DMS53 treated with DMSO at 0.1 percent for 48 hours (cell line): ENCODE measurements around the gene PTPRM.
A peak's percentile ranks its signal among the peaks of the same experiment; 100 is the strongest.

Experiments used
- DNase-seq: peaks from one replicate; lab custom pipeline; 2025; ENCODE audit not compliant: unreplicated experiment; lab: John Stamatoyannopoulos, UW

Gene PTPRM

DNA sequence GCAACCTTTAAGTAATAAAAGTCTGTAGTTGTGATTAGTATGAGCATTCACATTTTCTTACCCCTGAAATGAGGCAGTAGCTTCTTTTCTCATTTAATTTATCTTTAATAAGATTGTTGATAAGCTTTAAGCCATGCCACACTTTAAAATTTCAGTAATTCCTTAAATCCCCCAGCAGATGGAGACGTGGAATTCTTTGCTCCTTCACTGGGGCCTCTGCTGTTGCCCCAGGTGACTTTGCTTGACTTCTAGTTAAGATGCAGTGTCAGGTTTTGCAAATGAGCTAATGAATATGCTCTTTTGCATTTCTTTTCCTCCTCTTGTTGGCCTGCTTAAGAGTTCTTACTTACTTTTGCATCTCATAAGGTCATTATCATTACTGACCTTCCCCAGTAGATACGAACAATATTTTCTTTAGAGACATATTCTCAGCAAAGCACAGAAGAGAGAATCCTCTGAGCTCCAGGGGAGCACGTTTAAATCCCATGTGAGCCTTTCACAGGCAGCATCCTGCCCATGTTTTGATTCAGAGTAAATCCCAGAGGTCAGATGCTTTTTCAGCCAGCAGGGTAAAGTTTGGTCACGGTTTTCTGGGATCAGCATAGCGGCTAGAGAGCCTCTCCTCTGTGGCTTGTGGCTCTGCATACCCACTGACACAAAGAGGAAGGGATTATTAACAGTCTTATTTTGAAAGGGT, 222.9 kb downstream of the PTPRM start:
- DNase-seq: peak; percentile 85

DNA sequence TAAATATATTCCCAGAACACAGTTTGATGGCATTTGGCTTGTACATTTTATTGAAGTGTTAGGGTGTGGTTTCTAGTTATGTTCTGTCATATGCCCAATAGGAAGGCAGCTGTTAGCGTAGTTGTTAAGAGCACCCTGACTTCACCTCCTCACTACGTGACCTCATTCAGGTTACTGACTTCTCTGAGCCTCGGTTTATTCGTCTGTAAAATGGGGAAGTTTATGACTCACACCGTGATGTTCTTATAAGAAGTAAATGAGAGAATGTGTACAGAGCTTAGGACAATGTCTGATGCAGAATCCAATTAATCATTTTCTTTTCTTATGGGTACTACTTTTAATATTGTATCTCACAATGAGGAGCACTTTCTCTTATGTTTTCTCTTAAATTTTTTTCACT, 226.0 kb downstream of the PTPRM start:
- DNase-seq: no peak

DNA sequence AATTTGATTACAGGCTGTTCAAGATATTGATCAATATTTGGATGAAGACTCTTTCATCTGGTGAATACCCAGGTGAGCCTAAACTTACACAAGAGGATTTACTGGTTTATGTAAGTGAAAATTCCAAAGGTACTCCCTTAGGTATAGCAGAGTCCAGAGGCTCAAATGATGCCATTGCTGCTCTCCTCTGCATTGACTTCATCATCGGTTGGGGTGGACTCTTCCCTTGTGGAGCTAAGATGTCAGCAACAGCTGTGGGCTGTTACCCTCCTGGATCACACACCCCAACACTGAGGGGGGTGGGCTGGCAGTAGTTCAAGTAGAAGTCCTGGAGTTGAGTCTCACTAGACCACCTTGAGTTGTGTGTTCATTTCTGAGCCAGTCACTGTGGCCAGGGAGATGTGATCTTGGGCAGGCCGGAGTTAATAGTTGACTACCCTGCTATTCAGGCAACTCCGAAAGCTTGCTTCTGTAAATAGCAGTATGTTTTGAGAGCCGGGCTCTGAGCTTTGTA, 236.9 kb downstream of the PTPRM start:
- no peak for DNase-seq

DNA sequence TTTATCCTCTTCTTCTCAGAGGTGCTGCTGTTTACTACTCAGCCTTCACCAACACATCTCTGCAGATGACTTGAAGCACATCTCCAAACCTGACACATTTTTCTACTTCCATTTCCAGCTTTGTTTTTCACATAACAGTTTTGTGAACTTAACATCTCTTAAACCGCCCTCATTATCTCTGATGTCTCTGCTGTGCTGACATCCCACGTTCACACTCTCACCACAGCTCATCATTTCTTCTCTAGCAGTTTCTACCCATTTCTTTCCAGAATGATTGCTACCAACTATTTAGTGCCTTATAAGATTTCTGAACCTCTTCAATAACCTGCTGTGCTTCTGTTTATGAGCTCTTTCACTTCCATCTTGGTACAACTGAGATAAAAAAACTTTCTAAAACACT, 238.0 kb downstream of the PTPRM start:
- DNase-seq: no peak

DNA sequence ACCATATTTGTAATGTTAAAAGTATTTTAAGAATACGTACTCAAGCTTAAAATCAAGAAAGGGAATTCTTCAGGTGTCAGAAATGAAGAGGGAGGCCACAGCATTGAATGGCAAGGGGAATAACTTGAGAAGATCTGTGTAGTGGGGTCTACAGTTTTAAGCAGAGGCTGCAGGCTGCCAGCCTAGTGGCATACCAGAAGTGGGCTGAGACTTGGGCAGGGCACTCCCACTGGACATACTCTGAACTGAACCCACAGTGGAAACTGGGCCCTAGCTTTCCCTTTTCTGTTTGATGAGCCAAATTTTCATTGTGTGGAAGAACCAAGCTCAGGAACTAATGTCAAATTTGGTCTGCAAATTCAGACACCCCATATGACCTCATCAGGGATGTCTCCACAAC, 238.8 kb downstream of the PTPRM start:
- no peak for DNase-seq

DNA sequence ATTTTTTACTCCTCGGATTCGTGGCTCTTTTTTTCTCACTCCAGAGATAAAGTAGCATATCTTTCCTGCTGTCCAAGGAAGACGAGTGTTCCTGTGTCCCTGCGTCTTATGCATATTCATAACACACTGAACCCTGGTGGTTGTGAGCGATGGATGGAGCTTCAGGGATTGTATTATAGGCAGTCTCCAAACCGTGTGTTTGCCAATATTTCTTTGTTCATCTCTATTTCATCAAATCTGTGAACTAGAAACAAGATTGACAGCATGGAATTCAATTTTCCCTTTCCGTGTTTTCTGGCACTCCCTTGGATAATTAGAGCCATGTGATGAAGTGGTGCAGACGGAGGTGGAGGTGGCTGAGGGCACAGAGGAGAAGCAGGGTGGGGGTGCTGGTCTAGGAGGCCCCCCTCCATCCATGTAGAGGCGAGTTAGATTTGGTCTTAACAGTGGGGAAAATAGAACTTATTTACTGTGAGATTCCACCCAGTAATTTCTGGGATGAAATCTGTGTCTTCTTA, 240.9 kb downstream of the PTPRM start:
- DNase-seq: no peak

DNA sequence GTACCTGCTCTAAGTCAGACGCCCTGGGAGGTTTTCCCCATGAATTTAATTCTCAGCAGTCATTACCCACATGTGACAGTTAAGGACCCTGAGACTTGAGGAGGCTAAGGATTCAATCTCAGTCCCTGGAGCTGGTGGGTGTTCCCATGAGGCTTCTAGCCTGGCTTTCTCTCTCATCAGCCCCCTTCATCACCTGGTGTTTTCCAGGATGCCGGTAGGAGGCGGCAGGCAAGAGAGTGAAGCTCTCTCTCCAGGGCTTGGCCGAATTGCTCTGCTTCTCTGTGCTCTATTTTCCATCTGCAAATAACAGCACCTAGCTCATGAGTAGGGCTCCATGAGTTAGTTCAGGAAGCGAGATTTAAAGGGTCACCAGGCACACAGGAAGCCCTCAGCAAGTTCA, 241.9 kb downstream of the PTPRM start:
- no peak for DNase-seq

DNA sequence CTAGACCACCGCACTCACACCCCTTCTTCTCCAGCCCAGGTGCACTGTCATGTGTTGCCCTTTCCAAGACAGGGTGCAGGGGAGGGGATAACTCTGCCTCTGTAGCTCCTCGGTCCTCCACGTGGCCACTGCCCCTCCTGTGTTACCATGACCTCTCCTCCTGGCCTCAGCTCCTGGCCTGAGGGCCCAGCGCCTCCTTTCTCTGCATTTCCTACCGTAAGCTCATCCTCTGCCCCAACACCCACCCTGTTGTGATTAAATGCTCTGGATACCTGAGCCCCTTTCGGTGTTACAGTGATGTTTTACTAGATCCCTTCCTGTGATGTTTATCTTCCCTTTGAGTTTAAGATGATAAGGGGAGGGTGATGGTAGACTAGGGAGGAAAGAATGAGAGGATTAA, 242.3 kb downstream of the PTPRM start:
- DNase-seq: no peak

DNA sequence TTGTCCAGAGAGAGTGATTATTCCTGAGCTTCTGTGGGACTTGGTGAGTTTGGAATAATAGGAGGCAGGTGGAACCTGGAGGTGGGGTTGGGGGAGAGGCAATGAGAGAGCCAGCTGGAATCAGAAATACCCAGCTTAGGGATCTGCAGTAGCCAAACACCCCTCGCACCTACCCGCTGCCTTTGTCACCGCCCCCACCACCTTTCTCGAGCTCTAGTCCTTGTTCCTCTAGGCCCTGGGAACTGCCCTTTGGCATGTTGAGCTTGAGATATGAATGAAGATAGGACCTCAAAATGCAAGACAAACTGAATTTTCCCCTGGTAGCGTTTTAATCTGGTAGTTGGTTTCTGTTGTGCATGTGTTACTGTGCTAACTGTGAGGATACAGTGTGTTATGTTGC, 242.9 kb downstream of the PTPRM start:
- DNase-seq: no peak

DNA sequence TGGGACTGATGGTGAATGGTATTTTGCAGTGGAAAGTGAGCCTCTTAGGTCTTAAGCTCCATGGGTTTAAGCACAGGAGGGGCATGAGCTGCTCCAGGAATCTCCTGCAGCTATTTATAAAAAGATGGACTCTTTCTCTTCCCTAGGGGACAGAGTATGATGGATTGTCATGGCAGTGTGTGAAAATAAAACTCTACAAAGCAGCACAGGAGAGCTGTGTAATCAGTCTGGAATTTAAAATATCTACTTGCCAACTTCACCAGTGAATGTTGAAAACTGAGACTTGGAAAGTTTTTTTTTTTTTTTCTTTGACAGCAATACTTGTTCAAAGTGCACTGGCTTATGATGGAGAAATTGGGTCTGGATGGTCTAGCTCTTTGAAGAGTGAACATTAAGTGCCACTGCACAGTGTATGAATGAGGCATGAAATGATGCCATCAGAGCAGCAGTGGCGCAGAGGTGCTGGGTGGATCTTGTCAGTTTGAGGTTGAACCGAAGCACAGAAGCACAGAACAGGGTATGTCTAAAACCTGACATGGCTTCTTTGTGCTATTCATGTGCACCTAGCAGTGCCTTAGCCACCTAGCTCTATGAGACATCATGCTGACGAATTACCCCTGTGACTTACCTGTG, 245.4 kb downstream of the PTPRM start:
- DNase-seq: no peak

DNA sequence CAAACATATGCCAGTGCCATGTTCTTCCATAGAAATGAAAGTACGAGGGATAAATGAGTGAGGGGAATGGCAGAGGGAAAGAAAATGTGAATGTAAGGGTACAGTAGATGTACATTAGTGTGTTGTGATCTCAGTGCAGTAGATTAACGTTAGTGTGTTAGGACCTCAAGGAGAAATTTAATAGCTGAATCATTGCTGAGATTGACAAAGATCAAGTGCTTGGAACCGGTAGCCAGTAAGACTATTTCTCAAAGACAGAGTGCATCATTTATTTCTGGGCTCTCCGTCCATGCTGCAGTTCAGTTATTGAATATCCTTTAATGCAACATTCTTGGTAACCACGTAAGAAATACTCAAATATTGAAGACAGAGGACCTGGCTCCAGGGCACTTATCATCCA, 246.0 kb downstream of the PTPRM start:
- no peak for DNase-seq

DNA sequence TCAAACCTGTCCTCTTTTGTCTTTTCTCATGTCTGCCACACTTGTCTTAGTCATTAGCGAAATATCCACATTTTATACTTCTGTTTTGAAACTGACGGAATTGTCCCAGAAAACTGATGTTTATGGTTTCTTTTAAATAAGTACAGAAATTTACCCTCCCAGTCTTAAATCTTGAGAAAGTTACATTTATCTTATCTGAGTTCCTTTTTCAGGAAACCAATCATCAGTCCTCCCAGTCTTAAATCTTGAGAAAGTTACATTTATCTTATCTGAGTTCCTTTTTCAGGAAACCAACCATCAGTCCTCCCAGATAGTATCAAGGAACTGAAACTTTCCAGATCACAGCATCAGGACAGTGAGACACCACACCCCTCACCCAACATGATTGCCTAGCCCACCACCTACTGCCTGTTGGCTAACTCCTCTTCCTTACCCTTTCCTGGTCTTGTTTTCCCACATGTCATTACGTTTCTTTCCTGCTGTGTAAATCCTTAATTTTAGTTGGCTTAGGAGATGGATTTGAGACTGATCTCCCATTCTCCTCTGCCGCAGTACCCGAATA, 247.7 kb downstream of the PTPRM start:
- no peak for DNase-seq

DNA sequence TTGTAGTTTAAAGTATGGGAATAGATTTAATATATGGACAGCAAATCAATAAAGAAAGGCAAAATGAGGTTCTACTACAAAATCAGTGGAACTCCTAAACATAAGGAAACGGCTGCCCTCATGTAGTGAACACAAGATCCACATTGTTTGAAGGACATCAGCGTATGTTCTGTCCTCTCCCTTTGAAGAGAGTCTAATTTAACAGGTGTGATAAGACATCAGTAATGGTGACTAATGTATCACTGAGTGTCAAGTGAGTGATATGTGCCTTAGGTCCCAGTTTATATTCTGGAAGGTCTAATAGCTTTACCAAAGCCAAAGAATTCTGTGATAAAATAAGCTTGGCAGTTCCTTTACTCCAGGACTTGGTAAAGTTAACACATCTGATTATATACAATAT, 248.7 kb downstream of the PTPRM start:
- DNase-seq: no peak

DNA sequence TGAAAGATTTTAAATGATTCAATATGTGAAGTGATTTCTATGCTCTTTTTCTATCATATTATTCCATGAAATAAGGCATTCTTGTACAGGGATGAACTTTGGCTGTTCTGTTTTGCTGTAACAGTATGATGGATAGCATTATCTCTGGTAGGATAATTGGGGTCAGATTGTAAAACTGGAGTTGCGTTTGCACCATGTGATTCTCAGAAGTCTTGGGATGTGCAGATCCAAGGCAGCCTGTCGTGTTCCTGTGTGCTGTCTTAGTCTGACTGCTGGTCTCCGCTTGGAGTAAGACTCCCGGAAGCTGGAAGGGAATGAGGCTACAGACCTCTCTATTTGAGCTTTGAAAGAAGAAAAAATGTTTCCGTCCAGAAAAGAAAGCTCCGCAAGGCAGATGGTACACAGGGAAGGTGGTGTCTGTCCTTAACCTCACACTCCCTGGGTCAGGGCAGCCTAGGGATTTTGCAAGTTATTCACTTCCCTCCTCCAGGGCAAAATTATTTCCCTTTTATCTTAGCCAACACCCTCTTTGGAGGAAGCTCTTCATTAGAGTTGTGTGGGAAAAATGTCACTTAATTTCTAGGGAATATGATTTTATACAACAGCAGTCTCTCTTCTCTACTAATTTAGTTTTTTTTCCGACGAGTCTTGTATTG, 250.6 kb downstream of the PTPRM start:
- DNase-seq: no peak

DNA sequence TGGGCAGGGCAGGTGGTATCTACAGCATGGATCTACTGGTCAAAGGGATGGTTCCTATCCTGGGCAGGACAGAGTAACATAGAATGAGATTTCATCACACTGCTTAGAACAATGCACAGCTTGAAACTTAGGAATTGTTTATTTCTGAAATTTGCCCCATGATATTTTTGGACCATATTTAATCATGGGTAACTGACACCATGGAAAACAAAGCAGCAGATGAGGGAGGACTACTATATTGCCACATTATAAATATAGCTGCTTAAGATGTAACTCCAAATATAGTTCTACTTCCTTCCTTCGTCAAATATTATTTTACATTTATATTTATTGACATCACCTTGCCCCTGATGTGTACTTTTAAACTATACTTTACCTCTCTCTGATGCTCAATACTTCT, 254.7 kb downstream of the PTPRM start:
- DNase-seq: no peak

DNA sequence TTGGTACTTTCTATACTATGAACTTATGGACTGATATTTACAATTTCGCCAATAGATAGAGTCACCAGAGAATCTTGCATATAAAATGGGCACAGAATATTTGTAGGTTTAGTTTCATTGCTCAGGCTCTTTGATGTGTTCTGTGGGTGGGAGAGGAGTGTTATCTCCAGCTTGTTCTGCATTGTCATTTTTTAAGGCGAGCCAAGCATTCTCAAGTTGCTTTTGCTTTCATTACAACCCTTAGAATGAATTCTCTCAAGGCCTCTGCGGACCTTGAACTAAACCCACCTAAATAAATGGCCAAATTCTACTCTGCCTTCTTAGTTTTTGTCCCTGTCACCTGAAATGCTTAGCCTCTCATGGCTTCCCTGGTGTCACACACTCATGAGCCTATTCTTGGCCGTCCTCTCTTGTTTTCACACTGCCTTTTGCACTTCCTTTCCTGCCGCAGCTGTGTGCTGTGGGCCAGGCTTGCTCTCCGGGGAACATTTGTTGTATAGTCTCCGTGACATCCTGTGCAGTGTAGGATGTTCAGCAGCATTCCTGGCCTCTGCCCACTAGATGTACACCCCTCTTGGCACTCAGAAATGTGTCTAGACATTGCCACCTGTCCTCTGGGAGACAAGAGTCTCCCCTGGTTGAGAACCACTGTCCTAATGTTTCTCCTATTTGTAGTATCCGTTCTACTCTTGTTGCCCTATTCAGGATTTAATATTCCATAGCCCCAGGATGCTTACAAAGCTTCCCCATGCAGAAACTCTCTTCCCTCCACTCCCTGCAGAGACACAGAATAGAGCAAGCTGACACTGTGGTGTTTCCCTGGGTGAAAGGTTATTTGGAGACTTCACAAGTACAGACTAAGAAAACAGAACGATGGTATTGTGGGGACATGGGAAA, 255.6 kb downstream of the PTPRM start:
- DNase-seq: no peak

DNA sequence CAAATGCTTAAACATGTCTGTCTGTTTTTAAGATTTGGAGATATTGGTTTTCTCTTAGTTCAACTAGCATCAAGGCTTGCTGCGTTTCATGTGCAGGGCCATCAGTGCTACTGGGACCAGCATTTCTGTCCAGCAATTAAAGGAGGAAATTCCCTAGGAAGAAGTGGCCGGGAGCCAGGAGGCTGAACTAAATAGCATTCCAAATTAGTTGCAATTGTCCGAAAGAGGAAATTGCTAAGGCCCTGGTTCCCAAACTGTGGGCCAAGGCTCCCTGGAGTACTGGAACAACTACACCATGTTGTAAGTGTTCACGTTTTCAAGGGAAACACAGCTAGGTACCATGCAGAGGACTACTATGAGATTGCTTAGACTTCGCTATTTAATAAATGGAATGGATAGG, 257.9 kb downstream of the PTPRM start:
- DNase-seq: no peak

DNA sequence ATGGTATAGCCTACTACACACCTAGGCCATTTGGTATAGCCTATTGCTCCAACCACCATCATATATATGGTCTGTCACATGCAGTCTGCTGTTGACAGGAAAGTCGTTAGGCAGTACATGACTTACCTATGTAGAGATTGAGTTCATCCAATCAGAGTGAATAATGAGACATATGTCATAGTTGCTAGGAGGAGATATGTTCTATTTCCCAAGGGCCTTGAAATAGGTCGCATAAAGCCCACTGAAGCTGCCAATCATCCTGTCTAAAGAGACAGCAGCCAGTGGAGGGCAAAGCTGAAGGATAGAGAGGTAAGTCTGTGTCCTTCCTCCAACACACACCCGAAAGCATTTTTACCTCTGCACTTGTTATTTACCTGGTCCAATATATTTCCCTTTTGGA, 263.4 kb downstream of the PTPRM start:
- peak; percentile 96 for DNase-seq

DNA sequence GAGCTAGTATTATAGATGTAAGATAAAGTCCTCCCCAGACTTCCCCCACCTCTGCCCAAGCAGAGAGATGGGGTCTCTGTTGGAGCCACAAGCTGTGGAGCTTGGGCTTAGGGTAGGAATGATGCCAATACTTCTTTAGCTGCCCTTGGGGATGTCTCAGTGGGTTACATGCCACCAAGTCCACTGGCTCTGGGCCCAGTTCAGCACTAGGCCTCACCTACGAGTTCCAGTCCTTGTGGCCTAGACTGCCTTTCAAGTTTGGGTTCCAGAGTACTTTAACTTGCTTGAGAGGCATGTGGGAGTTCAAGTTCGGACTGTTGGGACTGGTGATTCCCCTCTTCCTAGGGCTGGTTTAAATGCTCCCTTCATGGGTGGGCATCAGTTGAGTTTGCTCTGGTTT, 272.4 kb downstream of the PTPRM start:
- DNase-seq: no peak

DNA sequence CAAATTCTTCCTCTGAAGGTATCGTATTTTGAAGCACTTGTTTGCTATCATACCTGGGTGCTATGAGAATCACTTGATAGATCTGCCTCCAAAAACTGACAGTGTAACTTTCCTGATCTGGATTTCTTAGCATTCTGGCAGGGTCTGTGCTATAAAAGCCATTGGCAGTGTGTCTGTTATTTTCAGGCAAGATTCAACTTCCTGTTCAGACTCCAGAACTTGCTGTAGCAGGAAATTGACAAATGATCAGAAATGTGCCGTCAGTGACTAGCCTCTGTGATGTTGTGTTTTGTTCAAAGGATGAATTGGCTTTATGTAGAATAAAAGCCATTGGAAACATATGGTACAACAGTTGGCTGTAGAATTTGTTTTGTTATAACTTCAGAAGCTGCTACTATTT, 273.3 kb downstream of the PTPRM start:
- DNase-seq: no peak

DNA sequence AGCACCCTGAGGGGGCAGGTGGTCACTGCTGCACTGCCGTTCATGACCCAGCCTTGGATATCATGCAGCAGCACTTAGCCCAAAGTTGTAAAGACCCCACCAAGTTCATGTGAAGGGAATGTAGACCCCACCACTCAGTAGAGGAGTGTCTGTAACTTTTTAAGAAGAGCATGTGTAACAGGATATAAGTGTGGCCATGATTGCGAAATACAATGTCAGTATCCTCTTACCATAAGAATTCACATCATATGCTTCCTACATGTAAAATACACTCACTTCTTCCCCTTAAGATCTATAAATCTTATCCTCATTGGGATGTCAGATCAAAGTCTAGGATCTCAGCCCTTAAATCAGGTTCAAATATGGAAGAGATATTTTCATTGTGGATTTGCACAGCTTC, 276.9 kb downstream of the PTPRM start:
- DNase-seq: no peak
